Stimulated activated CD8-positive, alpha-beta memory T cell treated with anti-CD3 and anti-CD28 coated beads, Interleukin-7, amount 100 ng/mL, for 24 hours (primary cell): Measurements from ENCODE around the gene PRKAA1.

Experiments used
- DNase-seq: peaks from one replicate; pipeline ENCODE4 v3.0.0-alpha.2; 2020; ENCODE audit warnings: low read depth

Gene PRKAA1

GRCh38 chr5:40780199-40780598 lies 18.0 kb downstream of the PRKAA1 start:
- DNase-seq: no peak

GRCh38 chr5:40779561-40779960 lies 18.6 kb downstream of the PRKAA1 start:
- no peak for DNase-seq

GRCh38 chr5:40778133-40778532 lies 20.0 kb downstream of the PRKAA1 start:
- DNase-seq: no peak

GRCh38 chr5:40776658-40776977 lies 21.6 kb downstream of the PRKAA1 start:
- no peak for DNase-seq

GRCh38 chr5:40775846-40776657 lies 22.1 kb downstream of the PRKAA1 start:
- DNase-seq: no peak

- no peak for DNase-seq
Observed at GRCh38 chr5:40775085-40775845, 22.9 kb downstream of the PRKAA1 start.

GRCh38 chr5:40774623-40775022 lies 23.6 kb downstream of the PRKAA1 start:
- DNase-seq: no peak

GRCh38 chr5:40770764-40771163 lies 27.4 kb downstream of the PRKAA1 start:
- no peak for DNase-seq

GRCh38 chr5:40762705-40763104 lies 35.5 kb downstream of the PRKAA1 start:
- DNase-seq: no peak

GRCh38 chr5:40757400-40757799 lies 40.8 kb downstream of the PRKAA1 start:
- no peak for DNase-seq

- DNase-seq: peak; percentile 85
Observed at GRCh38 chr5:40755407-40756365, 42.5 kb downstream of the PRKAA1 start, which contains the start of gene TTC33. TTC33 (minus strand) TSS chr5:40755961; CDS start chr5:40747018, 8,943 bp downstream.

GRCh38 chr5:40755093-40755406 lies 43.1 kb downstream of the PRKAA1 start:
- peak; percentile 11 for DNase-seq

- DNase-seq: no peak
Observed at GRCh38 chr5:40754381-40755092, 43.6 kb downstream of the PRKAA1 start.

GRCh38 chr5:40746703-40747102 lies 51.5 kb downstream of the PRKAA1 start:
- DNase-seq: no peak

- no peak for DNase-seq
Observed at GRCh38 chr5:40743771-40744170, 54.4 kb downstream of the PRKAA1 start.

GRCh38 chr5:40738502-40738901 lies 59.7 kb downstream of the PRKAA1 start:
- DNase-seq: no peak

- no peak for DNase-seq
Observed at GRCh38 chr5:40736103-40736875, 61.9 kb downstream of the PRKAA1 start.

- no peak for DNase-seq
Observed at GRCh38 chr5:40735609-40736008, 62.6 kb downstream of the PRKAA1 start.

GRCh38 chr5:40734986-40735385 lies 63.2 kb downstream of the PRKAA1 start:
- no peak for DNase-seq

GRCh38 chr5:40733879-40734563 lies 64.2 kb downstream of the PRKAA1 start:
- no peak for DNase-seq
